Body of pancreas (tissue), 4 donors: ENCODE results near the gene C16orf92. TPM values are rescaled to one million over a fixed set of nuclear protein-coding genes. Genes with fewer than 3 reads are reported as not detected.
A peak's percentile ranks its signal among the peaks of the same experiment; 100 is the strongest.

ENCODE experiments used
- ATAC-seq: fragments of 150-250 bp; one replicate; pipeline ENCODE4 v1.9.1; 2016
- DNase-seq, 4 donors: peaks; one replicate each; pipeline ENCODE4 v3.0.0-alpha.2; 2019
- H3K27ac ChIP-seq, 4 donors: fragments of 200-600 bp; sonication (generic); 1 replicate in 3 of 4; 2 replicates in 1 of 4; pipeline versions ENCODE4 v1.5.1 to v1.6.1; 2016 to 2019; ENCODE audit warnings: mild to moderate bottlenecking in 1 of 4, mixed read lengths in 1 of 4, moderate library complexity in 1 of 4
- H3K27me3 ChIP-seq, 2 donors: fragments of 200-600 bp; sonication (generic); one replicate each; pipeline ENCODE4 v1.6.0; 2016; ENCODE audit warnings: mild to moderate bottlenecking in 1 of 2
- H3K36me3 ChIP-seq, 2 donors: fragments of 200-600 bp; sonication (generic); replicated peaks in 1 of 2; 2 replicates each; pipeline ENCODE4 v1.5.1; 2016; ENCODE audit warnings: low read depth in 2 of 2; ENCODE audit not compliant: insufficient read depth in 1 of 2
- H3K4me1 ChIP-seq: fragments of 200-600 bp; sonication (generic); one replicate; pipeline ENCODE4 v1.6.0; 2016
- H3K4me3 ChIP-seq, 2 donors: fragments of 200-600 bp; sonication (generic); 1 replicate in 1 of 2; 2 replicates in 1 of 2; pipeline ENCODE4 v1.5.1; 2016 to 2019
- H3K9me3 ChIP-seq, 3 donors: fragments of 200-600 bp; sonication (generic); 1 replicate in 2 of 3; 2 replicates in 1 of 3; pipeline ENCODE4 v1.5.1; 2016
- POLR2A ChIP-seq, 3 donors: fragments of 450-650 bp; IDR thresholded peaks; one replicate each; pipeline ENCODE4 v1.6.1; 2016; ENCODE audit warnings: antibody characterized with exemption in 3 of 3, mild to moderate bottlenecking in 2 of 3
- WGBS, 2 donors: methylation state at CpG; one replicate each; pipeline ENCODE4 v1.1.5; 2017; 5-methylcytosine and 5-hydroxymethylcytosine counted together
- intact Hi-C: fragments of 100-400 bp; cut with DNase I; formaldehyde crosslinking; loops from one replicate; pipeline ENCODE4 v1.15.1; 2023
- total RNA-seq, 2 donors: library from RNA; depleted of rRNA; stranded (reverse); fragments of >200 nt; gene quantifications; one replicate each; pipeline ENCODE4 v1.1.0, GENCODE V29; 2016
- TF ChIP-seq, protein P1 (sequence below), 7 experiments: fragments of 450-650 bp in 4 of 7; fragments of 200-600 bp in 3 of 7; sonication (generic) in 3 of 7; IDR thresholded peaks; one replicate each; pipeline ENCODE4 v1.5.1; 2016 to 2019; ENCODE audit warnings: antibody characterized with exemption in 7 of 7

The C16orf92 gene, protein sequence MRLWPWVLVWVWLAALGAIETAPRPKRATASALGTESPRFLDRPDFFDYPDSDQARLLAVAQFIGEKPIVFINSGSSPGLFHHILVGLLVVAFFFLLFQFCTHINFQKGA
- not detected for total RNA-seq

DNA sequence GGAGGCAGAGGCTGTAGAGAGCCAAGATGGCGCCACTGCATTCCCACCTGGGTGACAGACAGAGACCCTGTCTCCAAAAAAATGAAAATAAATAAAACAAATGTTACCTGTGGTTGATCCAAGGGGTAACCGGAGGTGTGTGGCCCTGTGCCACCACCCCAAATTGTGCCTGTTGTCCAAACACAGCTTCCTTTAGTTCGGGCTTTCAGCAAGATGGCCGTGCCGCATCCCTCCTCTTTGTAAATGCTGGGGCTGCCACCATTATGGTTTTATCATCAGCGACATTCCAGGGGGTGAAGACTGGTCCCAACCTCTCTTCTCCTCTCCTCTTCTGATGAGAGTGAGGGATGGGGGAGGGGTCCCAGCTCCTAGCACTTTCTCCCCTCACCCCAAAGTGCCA, at the start of gene C16orf92:
Gene C16orf92, plus strand, starts transcription at position 312 of the 400 bp plus-strand sequence. CDS start 143 bp downstream, outside the sequence.
- ATAC-seq: no peak
- Histone ChIP-seq H3K9me3 (no peaks in the 10 kb centered on the region), H3K27ac (no peak within 1 kb of the TSS), H3K4me3 (no peak within 1 kb of the TSS), H3K36me3 (no peaks in the 10 kb centered on the region), H3K4me1 (peaks cover 14% of the 10 kb centered on the region), H3K27me3 (peaks cover 0 to 10% of the 10 kb centered on the region in 2 donors)
- intact Hi-C loops: loop anchor here (10.0 kb wide), 1 partner anchor 328 kb away; no protein-coding TSS in a partner anchor
- 58 to 67% methylated on average over 6 of the region's 6 CpGs for WGBS, 2 donors
- TF ChIP-seq, protein P1, sequence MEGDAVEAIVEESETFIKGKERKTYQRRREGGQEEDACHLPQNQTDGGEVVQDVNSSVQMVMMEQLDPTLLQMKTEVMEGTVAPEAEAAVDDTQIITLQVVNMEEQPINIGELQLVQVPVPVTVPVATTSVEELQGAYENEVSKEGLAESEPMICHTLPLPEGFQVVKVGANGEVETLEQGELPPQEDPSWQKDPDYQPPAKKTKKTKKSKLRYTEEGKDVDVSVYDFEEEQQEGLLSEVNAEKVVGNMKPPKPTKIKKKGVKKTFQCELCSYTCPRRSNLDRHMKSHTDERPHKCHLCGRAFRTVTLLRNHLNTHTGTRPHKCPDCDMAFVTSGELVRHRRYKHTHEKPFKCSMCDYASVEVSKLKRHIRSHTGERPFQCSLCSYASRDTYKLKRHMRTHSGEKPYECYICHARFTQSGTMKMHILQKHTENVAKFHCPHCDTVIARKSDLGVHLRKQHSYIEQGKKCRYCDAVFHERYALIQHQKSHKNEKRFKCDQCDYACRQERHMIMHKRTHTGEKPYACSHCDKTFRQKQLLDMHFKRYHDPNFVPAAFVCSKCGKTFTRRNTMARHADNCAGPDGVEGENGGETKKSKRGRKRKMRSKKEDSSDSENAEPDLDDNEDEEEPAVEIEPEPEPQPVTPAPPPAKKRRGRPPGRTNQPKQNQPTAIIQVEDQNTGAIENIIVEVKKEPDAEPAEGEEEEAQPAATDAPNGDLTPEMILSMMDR (IDR thresholded peaks at IDR 0.05): no peak
- TF ChIP-seq POLR2A (IDR thresholded peaks at IDR 0.05): no peak
- no peak for DNase-seq

DNA sequence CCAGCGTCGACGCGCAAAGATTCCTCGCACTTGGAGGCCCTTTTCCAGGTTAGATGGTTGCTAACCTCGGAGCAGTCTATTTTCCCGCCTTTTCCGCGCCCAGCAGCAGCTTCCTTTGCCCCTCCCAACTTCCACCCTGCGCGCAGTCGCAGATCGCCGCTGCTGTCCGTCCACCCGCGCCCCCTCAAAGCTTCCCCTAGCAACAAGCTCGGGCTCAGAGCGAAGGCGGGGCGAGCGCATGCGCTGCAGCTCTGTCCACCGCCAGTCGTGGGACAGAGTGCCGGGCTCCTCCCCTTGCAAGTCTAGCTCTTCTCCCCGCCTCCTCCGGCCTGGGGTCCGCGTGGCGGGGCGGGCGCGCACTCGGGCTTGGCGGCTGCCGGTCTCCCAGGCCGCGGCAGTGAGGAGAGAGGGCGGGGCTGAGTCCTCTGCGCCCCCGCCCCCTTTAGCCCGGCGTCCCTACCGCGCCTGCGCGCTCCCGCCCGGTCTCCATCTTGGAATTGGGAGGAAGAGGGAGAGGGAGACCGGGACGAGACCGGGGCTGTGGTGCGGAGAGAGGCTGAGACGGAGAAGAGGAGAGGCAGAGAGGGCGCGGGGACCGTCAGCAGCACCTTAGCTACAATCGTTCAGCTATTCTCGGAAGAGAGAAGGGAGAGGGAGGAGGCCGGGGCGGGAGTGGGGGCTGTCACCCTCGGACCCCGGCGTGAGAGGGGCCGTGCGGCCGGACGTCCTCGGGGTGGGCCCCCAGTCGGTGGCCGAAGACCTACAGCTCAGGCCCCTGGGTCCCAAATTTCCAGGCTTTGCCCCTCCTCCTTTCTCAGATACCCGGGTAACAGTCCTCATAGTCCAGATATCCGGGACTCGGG, 49.4 kb upstream of the C16orf92 start, which contains the start of gene TAOK2:
Gene TAOK2, plus strand, starts transcription at position 485 of the 863 bp plus-strand sequence. CDS start 3,905 bp downstream, outside the sequence.
- Histone ChIP-seq H3K27me3 (no peaks in the 10 kb centered on the region), H3K9me3 (no peaks in the 10 kb centered on the region), H3K4me3 (peak within 1 kb of the TSS; percentile 82 to 90), H3K36me3 (peaks cover 0 to 8% of the 10 kb centered on the region in 2 donors), H3K4me1 (peaks cover 35% of the 10 kb centered on the region), H3K27ac (peak within 1 kb of the TSS; percentile 68 to 88 (median 81))
- peak; percentile 98 to 100 (median 99) for DNase-seq
- 2 to 4% methylated on average over 32 to 75 of the region's 75 CpGs for WGBS, 2 donors
- ATAC-seq: peak; percentile 98
- TF ChIP-seq POLR2A (IDR thresholded peaks at IDR 0.05): peak; percentile 21 to 84 (median 80)
- TF ChIP-seq, protein P1 (IDR thresholded peaks at IDR 0.05): no peak
- intact Hi-C loops: no loop called here

DNA sequence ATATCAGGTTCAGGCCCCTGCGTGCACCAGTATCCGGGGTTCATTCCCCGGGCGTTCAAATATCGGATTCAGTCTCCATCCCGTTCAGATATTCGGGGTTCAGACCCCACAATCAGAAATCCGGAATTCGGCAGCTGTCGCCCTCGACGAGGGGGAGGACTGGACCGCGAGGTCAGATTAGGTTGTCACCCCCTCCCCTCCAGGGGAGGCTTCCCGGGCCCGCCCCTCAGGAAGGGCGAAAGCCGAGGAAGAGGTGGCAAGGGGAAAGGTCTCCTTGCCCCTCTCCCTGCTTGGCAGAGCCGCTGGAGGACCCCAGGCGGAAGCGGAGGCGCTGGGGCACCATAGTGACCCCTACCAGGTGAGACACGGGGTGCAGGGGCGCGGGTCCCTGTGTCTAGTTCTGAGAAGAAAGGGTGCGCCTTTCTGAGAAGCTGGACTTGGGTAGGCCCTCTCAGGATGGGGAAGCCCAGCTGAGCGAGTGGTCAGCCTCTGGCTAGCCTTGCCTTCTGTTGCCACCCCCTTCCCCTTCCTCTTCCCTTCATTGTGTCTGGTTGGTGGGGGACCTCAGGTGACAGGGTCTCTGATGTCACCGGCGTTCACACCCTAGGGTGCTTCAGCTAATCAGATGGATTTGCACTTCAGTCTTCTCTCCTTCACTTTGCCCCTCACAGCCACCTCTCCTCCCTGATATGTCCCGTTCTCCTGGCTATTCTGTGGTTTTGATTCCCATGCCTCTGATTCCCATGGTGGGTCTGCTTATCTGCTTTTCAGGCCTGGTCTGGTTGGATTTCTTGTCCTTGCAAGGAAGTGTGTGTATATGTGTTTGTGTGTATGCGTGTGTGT, 48.5 kb upstream of the C16orf92 start:
- ATAC-seq: no peak
- TF ChIP-seq, protein P1 (IDR thresholded peaks at IDR 0.05): no peak
- no peak for TF ChIP-seq POLR2A (IDR thresholded peaks at IDR 0.05)

DNA sequence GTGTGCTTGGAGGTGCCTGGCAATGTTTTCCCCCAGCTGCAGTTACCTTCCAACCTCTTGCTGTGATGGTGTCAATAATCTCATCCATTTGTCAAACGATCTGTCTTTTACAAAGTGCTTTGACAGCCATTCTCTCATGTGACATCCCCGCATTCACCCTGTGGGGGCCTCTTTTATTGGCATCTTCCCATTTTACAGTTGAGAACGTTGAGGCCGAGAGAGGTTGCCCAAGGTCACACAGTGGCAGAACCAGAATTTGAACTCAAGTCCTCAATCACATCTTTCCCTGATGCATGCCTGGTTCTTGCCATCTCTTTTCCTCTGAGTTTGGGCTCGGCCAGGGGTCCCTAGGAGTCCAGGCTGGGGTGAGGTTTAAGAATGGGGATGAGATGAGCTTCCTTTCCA, 47.9 kb upstream of the C16orf92 start:
- Histone ChIP-seq H3K27me3 (no peaks in the 10 kb centered on the region), H3K4me1 (peaks cover 35% of the 10 kb centered on the region), H3K4me3 (no peak overlapping the region), H3K27ac (peak overlapping the region in 2 of 4 donors; percentile 88), H3K36me3 (peaks cover 0 to 18% of the 10 kb centered on the region in 2 donors), H3K9me3 (no peaks in the 10 kb centered on the region)
- ATAC-seq (no peak), DNase-seq (no peak)
- intact Hi-C loops: no loop called here
- 41 to 50% methylated on average over 5 of the region's 5 CpGs for WGBS, 2 donors
- TF ChIP-seq, protein P1 (IDR thresholded peaks at IDR 0.05): no peak
- no peak for TF ChIP-seq POLR2A (IDR thresholded peaks at IDR 0.05)

More for the DNA sequence above, 48.5 kb upstream of the C16orf92 start:
- H3K36me3 ChIP-seq: peaks cover 0 to 13% of the 10 kb centered on the region in 2 donors
- peak overlapping the region; percentile 82 to 90 for H3K4me3 ChIP-seq
- DNase-seq: peak in 1 of 4 donors; percentile 33
- H3K9me3 ChIP-seq: no peaks in the 10 kb centered on the region
- no peaks in the 10 kb centered on the region for H3K27me3 ChIP-seq
- H3K4me1 ChIP-seq: peaks cover 35% of the 10 kb centered on the region
- H3K27ac ChIP-seq: peak overlapping the region in 3 of 4 donors; percentile 74 to 88 (median 88)
- 2% methylated on average over 15 to 30 of the region's 31 CpGs for WGBS, 2 donors
- intact Hi-C loops: no loop called here
